H9 (cell line): ENCODE data around the gene NARS2. TPM values are rescaled to one million over a fixed set of nuclear protein-coding genes. Genes with fewer than 3 reads are reported as not detected.
A peak's percentile ranks its signal among the peaks of the same experiment; 100 is the strongest.

ENCODE experiments used
- DNase-seq: peaks from one replicate; pipeline ENCODE4 v3.0.0-alpha.2; 2017
- H2AFZ ChIP-seq: one replicate; pipeline ENCODE4 v1.6.1; 2013; ENCODE audit warnings: mild to moderate bottlenecking, low read length, control low read depth, moderate library complexity
- H2AK5ac ChIP-seq: 2 replicates; pipeline ENCODE4 v1.6.1; 2013; ENCODE audit warnings: low read length, control low read depth, mixed read lengths; ENCODE audit not compliant: insufficient read length
- H2BK120ac ChIP-seq: one replicate; pipeline ENCODE4 v1.6.1; 2013; ENCODE audit warnings: low read depth, mild to moderate bottlenecking, low read length, control low read depth, inconsistent platforms; ENCODE audit not compliant: poor library complexity, severe bottlenecking
- H2BK12ac ChIP-seq: 2 replicates; pipeline ENCODE4 v1.6.1; 2013; ENCODE audit warnings: low read length, control low read depth, mixed read lengths, low read depth; ENCODE audit not compliant: insufficient read length
- H2BK15ac ChIP-seq: 2 replicates; pipeline ENCODE4 v1.6.1; 2013; ENCODE audit warnings: low read depth, low read length, control low read depth
- H2BK20ac ChIP-seq: one replicate; pipeline ENCODE4 v1.6.1; 2013; ENCODE audit warnings: low read depth, mild to moderate bottlenecking, low read length, control low read depth, inconsistent platforms; ENCODE audit not compliant: poor library complexity, severe bottlenecking
- H2BK5ac ChIP-seq: 2 replicates; pipeline ENCODE4 v1.6.1; 2013; ENCODE audit warnings: low read length, control low read depth, mixed read lengths; ENCODE audit not compliant: insufficient read length
- H3K14ac ChIP-seq: 2 replicates; pipeline ENCODE4 v1.6.1; 2013; ENCODE audit warnings: low read length, control low read depth; ENCODE audit not compliant: insufficient read depth
- H3K18ac ChIP-seq: 2 replicates; pipeline ENCODE4 v1.6.1; 2013; ENCODE audit warnings: low read depth, mild to moderate bottlenecking, mixed read lengths, low read length, control low read depth; ENCODE audit not compliant: insufficient read length
- H3K23ac ChIP-seq: 2 replicates; pipeline ENCODE4 v1.6.1; 2013; ENCODE audit warnings: low read length, control low read depth, mixed read lengths, low read depth; ENCODE audit not compliant: insufficient read length
- H3K23me2 ChIP-seq: 2 replicates; pipeline ENCODE4 v1.6.1; 2013; ENCODE audit warnings: low read depth, mild to moderate bottlenecking, mixed read lengths, low read length, control low read depth; ENCODE audit not compliant: insufficient read length, poor library complexity, severe bottlenecking
- H3K27ac ChIP-seq: 2 replicates; pipeline ENCODE4 v1.5.1; 2013; ENCODE audit warnings: low read length, control low read depth, mixed read lengths, low read depth; ENCODE audit not compliant: insufficient read length
- H3K27me3 ChIP-seq: 2 replicates; pipeline ENCODE4 v1.6.1; 2013; ENCODE audit warnings: low read length, control low read depth, inconsistent platforms; ENCODE audit not compliant: insufficient read depth
- H3K4ac ChIP-seq: 2 replicates; pipeline ENCODE4 v1.6.1; 2013; ENCODE audit warnings: low read depth, mild to moderate bottlenecking, control low read depth, inconsistent platforms, low read length, moderate library complexity
- H3K4me1 ChIP-seq: 2 replicates; pipeline ENCODE4 v1.6.1; 2013; ENCODE audit warnings: low read length, control low read depth, inconsistent platforms; ENCODE audit not compliant: insufficient read depth
- H3K4me2 ChIP-seq: 2 replicates; pipeline ENCODE4 v1.6.1; 2013; ENCODE audit warnings: low read length, control low read depth, mixed read lengths; ENCODE audit not compliant: insufficient read length, insufficient read depth
- H3K56ac ChIP-seq: 2 replicates; pipeline ENCODE4 v1.6.1; 2013; ENCODE audit warnings: low read depth, mild to moderate bottlenecking, mixed read lengths, low read length, control low read depth; ENCODE audit not compliant: insufficient read length
- H3K79me1 ChIP-seq: 2 replicates; pipeline ENCODE4 v1.6.1; 2013; ENCODE audit warnings: low read depth, mild to moderate bottlenecking, moderate library complexity, low read length, control low read depth, inconsistent platforms; ENCODE audit not compliant: insufficient read depth, poor library complexity, severe bottlenecking
- H3K79me2 ChIP-seq: 2 replicates; pipeline ENCODE4 v1.6.1; 2013; ENCODE audit warnings: low read length, control low read depth, inconsistent platforms; ENCODE audit not compliant: insufficient read depth
- H3K9ac ChIP-seq: 2 replicates; pipeline ENCODE4 v1.6.1; 2013; ENCODE audit warnings: low read length, control low read depth, mixed read lengths; ENCODE audit not compliant: insufficient read length; ENCODE audit errors: extremely low read depth
- H3K9me3 ChIP-seq: one replicate; pipeline ENCODE4 v1.6.1; 2013; ENCODE audit warnings: low read depth, low read length, inconsistent platforms; ENCODE audit not compliant: control insufficient read depth
- H3T11ph ChIP-seq: one replicate; pipeline ENCODE4 v1.6.1; 2013; ENCODE audit warnings: mild to moderate bottlenecking, low read length, control low read depth, inconsistent platforms
- H4K20me1 ChIP-seq: one replicate; pipeline ENCODE4 v1.6.1; 2013; ENCODE audit not compliant: control insufficient read depth, insufficient read length, insufficient read depth
- H4K5ac ChIP-seq: 2 replicates; pipeline ENCODE4 v1.6.1; 2013; ENCODE audit warnings: low read depth, mild to moderate bottlenecking, mixed read lengths, low read length, control low read depth; ENCODE audit not compliant: insufficient read length
- H4K8ac ChIP-seq: replicated peaks from 2 replicates; pipeline ENCODE4 v1.6.1; 2013; ENCODE audit warnings: low read length, control low read depth, mixed read lengths, low read depth; ENCODE audit not compliant: insufficient read length
- H4K91ac ChIP-seq: 2 replicates; pipeline ENCODE4 v1.6.1; 2013; ENCODE audit warnings: low read depth, mild to moderate bottlenecking, moderate library complexity, mixed read lengths, low read length, control low read depth; ENCODE audit not compliant: insufficient read length
- H3K27ac Mint-ChIP-seq, 3 experiments: 2 replicates in 2 of 3; 3 replicates in 1 of 3; pipeline ENCODE4 v1.8.0; 2020 to 2021; ENCODE audit warnings: mixed read lengths in 3 of 3, mild to moderate bottlenecking in 1 of 3, moderate library complexity in 1 of 3
- H3K27me3 Mint-ChIP-seq: 2 replicates; pipeline ENCODE4 v1.8.0; 2021; ENCODE audit warnings: low read depth, mild to moderate bottlenecking, moderate library complexity, mixed read lengths
- H3K36me3 Mint-ChIP-seq, 3 experiments: 2 replicates in 2 of 3; 3 replicates in 1 of 3; pipeline ENCODE4 v1.8.0; 2020 to 2021; ENCODE audit warnings: low read depth in 3 of 3, mixed read lengths in 3 of 3; ENCODE audit not compliant: insufficient read depth in 1 of 3
- H3K4me1 Mint-ChIP-seq, 2 experiments: 2 replicates each; pipeline ENCODE4 v1.8.0; 2020; ENCODE audit warnings: mixed read lengths in 2 of 2
- H3K4me3 Mint-ChIP-seq, 2 experiments: 2 replicates in 1 of 2; 3 replicates in 1 of 2; pipeline ENCODE4 v1.8.0; 2020 to 2021; ENCODE audit warnings: mild to moderate bottlenecking in 2 of 2, mixed read lengths in 2 of 2, moderate library complexity in 1 of 2
- H3K9me3 Mint-ChIP-seq, 2 experiments: 2 replicates in 1 of 2; 3 replicates in 1 of 2; pipeline ENCODE4 v1.8.0; 2020; ENCODE audit warnings: mild to moderate bottlenecking in 2 of 2, mixed read lengths in 2 of 2, moderate library complexity in 1 of 2
- CTCF ChIP-seq: fragments of 200-600 bp; sonication (generic); conservative IDR thresholded peaks from 3 replicates; pipeline ENCODE4 v1.8.0; 2021; ENCODE audit warnings: antibody characterized with exemption, mild to moderate bottlenecking
- WGBS: extraction: QIAGEN DNeasy Blood & Tissue Kit; methylation state at CpG from one replicate; pipeline ENCODE4 v1.1.7; 2013; ENCODE audit warnings: missing lambda C conversion rate, low lambda C conversion rate, mixed read lengths; ENCODE audit not compliant: insufficient read length; ENCODE audit errors: extremely low coverage; 5-methylcytosine and 5-hydroxymethylcytosine counted together
- total RNA-seq: library from RNA; stranded (reverse); gene quantifications from 2 replicates; pipeline ENCODE4 v1.2.1, GENCODE V29; 2021

The NARS2 gene
- total RNA-seq, 1 experiment from 2014 or later: 29.7 TPM

GRCh38 chr11:78516281-78516680 is 58.4 kb downstream of the NARS2 start:
- Histone ChIP-seq H2BK5ac (no peak overlapping the region), H3K18ac (no peak overlapping the region), H2BK20ac (no peak overlapping the region), H3K9ac (no peak overlapping the region), H3K27me3 (no peaks in the 10 kb centered on the region), H3K79me1 (no peaks in the 10 kb centered on the region), H4K5ac (no peak overlapping the region), H3K9me3 (no peaks in the 10 kb centered on the region), H3K56ac (no peak overlapping the region), H3K23ac (no peak overlapping the region), H2BK120ac (no peak overlapping the region), H3K4me1 (no peaks in the 10 kb centered on the region; the same call in 1 of the 2 replicates), H3K79me2 (no peaks in the 10 kb centered on the region; the same call in 1 of the 2 replicates), H4K20me1 (no peaks in the 10 kb centered on the region), H2AK5ac (no peak overlapping the region), H3K14ac (no peak overlapping the region), H2BK12ac (no peak overlapping the region), H2BK15ac (no peak overlapping the region), H4K91ac (no peak overlapping the region), H3K4ac (no peak overlapping the region), H3K4me2 (no peak overlapping the region), H3K27ac (no peak overlapping the region), H2AFZ (no peak overlapping the region), H3T11ph (no peak overlapping the region), H4K8ac (no peak overlapping the region), H3K23me2 (no peaks in the 10 kb centered on the region)
- no peak overlapping the region for H3K4me3 Mint-ChIP-seq
- H3K9me3 Mint-ChIP-seq: peaks cover 0 to 6% of the 10 kb centered on the region in 2 experiments; a peak in 1 of 5 replicates
- no peaks in the 10 kb centered on the region for H3K27me3 Mint-ChIP-seq
- peaks cover 9 to 18% of the 10 kb centered on the region in 2 experiments for H3K4me1 Mint-ChIP-seq
- H3K27ac Mint-ChIP-seq: peak overlapping the region in 1 of 3 experiments; percentile 4; a peak in 1 of 7 replicates
- WGBS: no CpG with 5 or more reads among the region's 4 CpGs
- H3K36me3 Mint-ChIP-seq: peaks cover 13 to 16% (median 15%) of the 10 kb centered on the region in 3 experiments
- no peak for DNase-seq
- no peak for TF ChIP-seq CTCF
